GM20431 (cell line): ENCODE results near the gene RCBTB1.

Experiments used
- in situ Hi-C: fragments of 300-500 bp; cut with MseI, MboI; formaldehyde crosslinking; loops from one replicate; pipeline ENCODE4 v1.15.0; 2020; ENCODE audit warnings: low sequenced_read_pairs; ENCODE audit not compliant: unreplicated experiment

RCBTB1 gene

DNA sequence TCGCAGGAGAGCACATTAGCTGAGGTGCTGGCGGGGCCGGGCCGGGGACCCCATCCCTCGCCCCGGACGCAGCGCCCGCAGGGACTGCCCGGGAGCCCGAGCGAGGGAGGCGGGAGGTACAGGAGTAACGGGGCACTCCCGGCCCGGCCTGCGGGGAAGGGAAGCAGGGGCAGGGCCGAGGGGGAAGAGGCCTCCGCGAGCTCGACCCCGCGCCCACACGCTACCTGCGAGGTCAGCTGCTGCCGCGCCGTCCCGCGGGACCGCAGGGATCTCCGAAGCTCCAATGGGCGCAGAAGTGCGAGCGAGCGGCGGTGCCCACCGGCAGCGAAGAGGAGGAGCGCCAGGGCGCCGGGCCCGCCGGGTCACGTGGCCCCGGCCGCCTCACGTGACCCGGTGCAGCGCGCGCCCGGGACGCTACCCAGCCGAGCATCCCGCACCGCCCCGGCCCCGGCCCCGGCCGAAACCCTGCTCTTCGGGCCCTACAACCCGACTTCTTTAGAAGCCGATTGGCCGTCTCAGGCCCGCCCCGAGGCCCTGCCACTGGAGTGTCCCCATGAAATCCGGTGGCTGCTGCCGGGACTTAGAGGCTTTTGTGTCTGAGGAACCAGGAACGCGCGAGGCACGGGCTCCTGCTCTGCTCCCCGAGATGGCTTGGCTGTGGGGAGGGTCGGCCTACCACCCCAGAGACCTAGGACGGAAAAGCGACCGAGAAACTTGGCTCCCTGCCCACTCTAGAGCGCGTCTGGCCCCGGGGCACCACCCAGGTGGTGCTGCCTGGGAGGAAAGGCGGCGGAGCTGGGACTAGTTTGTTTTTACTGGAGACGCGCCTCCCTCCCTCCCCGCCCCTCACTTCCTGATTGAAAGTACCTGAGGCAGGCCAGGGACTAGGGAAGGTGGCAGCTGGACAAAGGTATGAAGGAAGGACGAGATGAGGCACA is at the start of gene RCBTB1:
Gene RCBTB1, minus strand, starts transcription at position 339 of the 938 bp plus-strand sequence. CDS start 18,279 bp downstream, outside the sequence.
- in situ Hi-C loops, result no loop called here

- in situ Hi-C loops, result no loop called here
These were observed 48.4 kb upstream of the RCBTB1 start for GRCh38 chr13:49633710-49634109.

DNA sequence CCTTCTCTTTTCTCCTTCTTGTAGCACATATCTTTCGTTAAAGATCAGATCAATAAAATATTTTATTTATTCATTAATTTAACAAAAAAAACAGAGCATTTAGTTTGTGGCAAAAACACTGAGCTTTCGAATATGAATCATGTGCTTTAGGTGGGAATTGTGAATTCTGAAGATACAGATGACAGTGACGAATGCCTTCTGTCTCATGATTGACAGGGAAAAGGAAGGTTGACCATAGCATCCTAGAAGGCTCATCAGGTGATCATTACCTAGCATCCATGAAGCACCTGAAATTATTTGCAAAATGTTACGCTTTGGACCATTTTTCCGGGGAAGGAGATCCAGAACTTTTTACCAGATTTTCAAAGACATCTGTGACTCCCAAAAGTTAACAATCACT is 46.8 kb upstream of the RCBTB1 start:
- in situ Hi-C loops, result no loop called here

- in situ Hi-C loops, result no loop called here
These were observed 45.2 kb upstream of the RCBTB1 start for GRCh38 chr13:49630580-49630979.

DNA sequence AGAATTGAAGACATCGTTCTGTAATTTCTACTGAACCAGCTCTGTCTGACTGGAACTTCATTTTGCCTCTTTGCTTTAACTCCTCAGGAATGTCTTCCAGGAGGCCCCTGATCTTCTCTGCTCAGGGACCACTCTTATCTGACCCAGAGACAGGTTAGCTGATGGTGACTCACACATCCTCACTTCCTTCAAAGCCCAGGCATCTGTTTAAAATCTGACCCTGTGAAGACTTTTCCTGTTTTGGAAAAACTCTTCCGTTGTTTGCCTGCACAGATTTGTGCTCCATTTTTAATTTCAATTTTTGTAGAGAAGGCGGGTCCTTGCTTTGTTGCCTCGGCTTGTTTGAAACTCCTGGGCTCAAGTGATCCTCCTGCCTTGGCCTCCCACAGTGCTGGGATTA is 44.6 kb upstream of the RCBTB1 start:
- in situ Hi-C loops, result no loop called here

DNA sequence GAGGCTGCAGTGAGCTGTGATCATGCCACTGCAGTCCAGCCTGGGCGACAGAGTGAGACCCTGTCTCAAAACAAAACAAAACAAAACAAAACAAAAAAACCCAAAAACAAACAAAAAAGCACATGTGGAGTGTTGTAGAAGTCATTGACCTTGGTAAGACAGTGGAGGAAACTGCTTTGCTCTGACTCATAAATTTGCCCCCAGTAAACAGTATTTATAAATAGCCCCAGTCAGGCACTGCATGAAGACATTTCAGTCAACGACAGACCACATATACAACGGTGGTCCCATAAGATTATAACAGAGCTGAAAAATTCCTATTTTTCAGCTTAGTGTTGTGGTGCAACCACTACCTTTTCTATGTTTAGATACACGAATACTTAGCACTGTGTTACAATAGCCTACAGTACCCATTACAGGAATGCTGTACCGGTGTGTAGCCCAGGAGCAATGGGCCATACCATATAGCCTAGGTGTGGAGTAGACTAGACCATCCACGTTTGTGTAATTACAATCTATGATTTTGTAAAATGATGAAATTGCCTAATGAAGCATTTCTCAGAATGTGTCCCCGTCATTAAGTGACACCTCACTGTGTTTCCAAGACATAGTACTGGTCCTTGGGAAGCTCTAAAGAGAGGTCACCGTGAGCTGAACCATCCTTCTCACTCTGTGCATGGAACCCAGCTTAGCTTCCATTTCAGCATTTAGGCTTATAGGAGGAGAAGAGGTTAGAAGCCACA is 44.0 kb upstream of the RCBTB1 start:
- in situ Hi-C loops, result no loop called here

- in situ Hi-C loops, result no loop called here
These were observed 42.7 kb upstream of the RCBTB1 start, which contains the start of gene ARL11 for GRCh38 chr13:49627831-49628652. Gene ARL11 (plus strand): TSS chr13:49628507. CDS start chr13:49630448, 1,941 bp downstream.

DNA sequence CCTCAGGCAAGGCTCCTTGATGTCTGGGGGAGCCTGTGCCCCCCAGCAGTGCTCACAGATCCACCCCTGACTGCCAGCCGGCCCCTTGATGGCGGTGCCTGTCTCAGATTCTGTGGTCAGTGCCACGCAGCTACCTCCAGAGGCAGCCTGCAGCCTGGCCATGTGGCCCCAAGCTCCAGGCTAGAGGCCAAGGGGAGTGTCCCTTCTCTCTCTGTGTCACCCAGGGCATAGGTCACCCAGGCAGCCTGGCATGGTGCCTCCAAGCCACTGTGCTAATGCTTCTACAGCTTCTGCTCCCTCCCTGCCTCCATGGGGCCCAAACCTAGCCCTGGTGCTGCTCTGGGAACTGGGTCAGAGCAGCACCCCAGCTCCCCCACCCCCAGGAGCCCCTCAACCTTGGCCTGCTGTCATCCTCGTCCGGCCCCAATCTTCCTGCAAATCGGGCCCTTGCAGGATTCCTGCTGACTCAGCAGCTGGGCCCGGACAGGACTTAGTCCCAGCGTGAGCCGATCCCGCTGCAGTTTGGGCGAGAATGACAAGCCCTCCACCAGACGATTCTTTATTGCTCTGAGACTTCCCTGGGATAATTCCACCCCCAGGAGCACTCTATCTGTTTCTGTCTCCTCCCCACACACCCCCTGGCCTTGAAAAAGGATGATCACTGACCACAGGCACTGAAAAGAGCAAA is 40.2 kb upstream of the RCBTB1 start:
- in situ Hi-C loops, result no loop called here

- in situ Hi-C loops, result loop anchor here (25.0 kb wide), 1 partner anchor 212 kb away; no protein-coding TSS in a partner anchor
These were observed 38.9 kb upstream of the RCBTB1 start for GRCh38 chr13:49624229-49624628.

GRCh38 chr13:49622174-49622946 is 37.0 kb upstream of the RCBTB1 start:
- in situ Hi-C loops, result loop anchor here (25.0 kb wide), 1 partner anchor 210 kb away; no protein-coding TSS in a partner anchor

DNA sequence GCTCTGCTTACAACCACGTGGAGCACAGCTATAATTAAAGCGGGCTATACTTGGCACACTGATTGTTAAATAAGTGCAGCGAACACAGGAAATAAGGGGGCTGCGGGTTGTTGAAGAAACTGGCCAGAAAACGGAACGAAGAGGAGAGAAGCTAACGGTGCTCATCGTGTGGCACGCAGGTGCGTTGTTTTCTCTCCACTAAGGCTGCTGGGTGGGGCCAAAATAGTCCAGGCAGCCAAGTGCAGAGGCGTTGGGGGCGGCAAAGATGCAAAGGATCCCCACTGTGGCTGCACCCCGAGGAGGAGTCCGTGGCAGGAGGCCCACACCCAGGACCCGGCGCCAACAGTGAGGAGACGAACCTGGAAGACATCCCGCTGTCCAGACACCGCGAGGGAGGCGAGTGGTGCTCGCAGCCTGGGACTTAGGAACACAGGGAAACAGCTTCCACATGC is 34.8 kb upstream of the RCBTB1 start:
- in situ Hi-C loops, result loop anchor here (25.0 kb wide), 1 partner anchor 208 kb away; no protein-coding TSS in a partner anchor

- in situ Hi-C loops, result loop anchor here (25.0 kb wide), 1 partner anchor 204 kb away; no protein-coding TSS in a partner anchor
These were observed 31.3 kb upstream of the RCBTB1 start for GRCh38 chr13:49616676-49617065.

DNA sequence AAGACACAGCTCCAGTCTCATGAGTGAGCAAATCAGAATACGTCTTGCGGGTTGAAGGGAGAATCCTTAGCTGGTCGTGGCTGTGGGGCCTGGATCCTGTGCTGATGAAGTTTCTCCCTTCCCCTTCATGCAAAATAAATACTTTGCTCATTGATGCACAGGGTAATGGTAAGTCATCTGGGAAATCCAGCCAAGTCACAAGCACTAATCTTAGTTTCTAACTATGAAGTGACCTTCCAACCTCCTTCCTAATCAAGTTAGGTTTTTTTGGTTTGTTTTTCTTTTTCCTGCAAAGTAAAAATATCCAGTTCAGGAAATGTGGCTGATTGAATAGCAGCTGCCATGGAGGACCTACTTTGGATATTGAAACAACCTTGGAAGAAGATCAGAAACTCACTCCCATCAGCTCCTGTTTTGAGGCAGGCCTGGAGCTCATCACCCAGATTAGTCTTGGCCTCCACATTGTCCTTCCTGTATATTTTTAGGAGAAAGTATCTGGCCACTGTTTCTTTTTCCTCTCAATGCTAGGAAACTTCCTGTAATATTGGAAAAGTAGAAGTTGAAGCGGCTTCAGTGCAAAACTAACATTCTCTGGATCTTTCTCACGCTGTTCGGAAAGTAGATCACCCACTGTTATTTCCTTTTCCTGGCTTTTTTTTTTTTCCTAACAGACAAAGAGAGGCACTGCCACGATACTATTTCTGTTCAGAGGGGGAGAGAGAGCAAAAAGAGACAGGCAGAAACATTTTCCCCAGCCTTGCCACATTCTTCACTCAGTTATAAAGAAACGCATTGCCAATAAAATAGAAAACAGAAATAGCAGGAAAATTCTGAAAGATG is 30.7 kb upstream of the RCBTB1 start:
- in situ Hi-C loops, result loop anchor here (25.0 kb wide), 1 partner anchor 204 kb away; no protein-coding TSS in a partner anchor

DNA sequence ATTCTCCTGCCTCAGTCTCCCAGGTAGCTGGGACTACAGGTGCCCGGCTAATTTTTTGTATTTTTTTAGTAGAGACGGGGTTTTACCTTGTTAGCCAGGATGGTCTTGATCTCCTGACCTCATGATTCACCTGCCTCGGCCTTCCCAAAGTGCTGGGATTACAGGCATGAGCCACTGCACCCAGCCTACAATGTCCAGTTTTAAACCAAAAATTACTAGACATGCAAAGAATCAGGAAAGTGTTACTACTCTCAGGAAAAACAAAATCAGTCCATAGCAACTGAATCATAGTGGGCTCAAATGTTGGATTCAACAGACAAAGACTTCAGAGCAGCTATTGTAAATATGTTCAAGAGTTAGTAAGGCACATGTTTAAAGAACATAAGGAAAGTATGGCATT is 26.7 kb upstream of the RCBTB1 start:
- in situ Hi-C loops, result loop anchor here (25.0 kb wide), 1 partner anchor 200 kb away; no protein-coding TSS in a partner anchor

GRCh38 chr13:49610176-49610575 is 24.8 kb upstream of the RCBTB1 start:
- in situ Hi-C loops, result loop anchor here (25.0 kb wide), 1 partner anchor 198 kb away; no protein-coding TSS in a partner anchor

GRCh38 chr13:49608651-49609331 is 23.4 kb upstream of the RCBTB1 start:
- in situ Hi-C loops, result loop anchor here (10.0 to 25.0 kb wide), 2 partner anchors 196 to 304 kb away; no protein-coding TSS in a partner anchor

GRCh38 chr13:49607761-49608160 is 22.4 kb upstream of the RCBTB1 start:
- in situ Hi-C loops, result loop anchor here (10.0 to 25.0 kb wide), 2 partner anchors 195 to 303 kb away; no protein-coding TSS in a partner anchor
